TTC549 (cell line): ENCODE measurements around the gene CNTNAP2.

Source experiments
- FAIRE-seq: peaks from 2 replicates; lab custom pipeline; 2012; peaks lifted over from hg19 to GRCh38; lab: Jason Lieb, UNC

The CNTNAP2 gene

DNA sequence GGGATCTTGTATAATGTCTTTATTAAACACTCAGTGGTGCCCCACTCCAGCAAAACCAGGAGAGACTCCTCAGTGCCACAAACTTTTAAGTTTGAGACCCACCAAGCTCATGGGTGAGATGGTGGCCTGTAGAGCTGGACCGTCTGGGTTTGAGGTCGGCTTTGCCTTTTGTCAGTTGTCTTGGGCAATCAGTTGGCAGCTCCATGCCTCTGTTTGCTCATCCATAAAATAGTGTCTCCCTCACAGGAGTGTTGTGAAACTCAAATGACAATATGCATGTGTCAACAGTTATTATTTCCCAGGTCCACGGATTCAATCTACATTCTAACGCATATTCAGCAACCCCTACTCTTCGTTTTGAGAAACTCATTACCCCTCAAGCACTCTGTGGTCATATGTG, 2106.1 kb downstream of the CNTNAP2 start:
- no peak for FAIRE-seq

- no peak for FAIRE-seq
These were observed 2106.6 kb downstream of the CNTNAP2 start for GRCh38 chr7:148223160-148223559.

- FAIRE-seq: no peak
These were observed 2107.1 kb downstream of the CNTNAP2 start for GRCh38 chr7:148223738-148224137.

DNA sequence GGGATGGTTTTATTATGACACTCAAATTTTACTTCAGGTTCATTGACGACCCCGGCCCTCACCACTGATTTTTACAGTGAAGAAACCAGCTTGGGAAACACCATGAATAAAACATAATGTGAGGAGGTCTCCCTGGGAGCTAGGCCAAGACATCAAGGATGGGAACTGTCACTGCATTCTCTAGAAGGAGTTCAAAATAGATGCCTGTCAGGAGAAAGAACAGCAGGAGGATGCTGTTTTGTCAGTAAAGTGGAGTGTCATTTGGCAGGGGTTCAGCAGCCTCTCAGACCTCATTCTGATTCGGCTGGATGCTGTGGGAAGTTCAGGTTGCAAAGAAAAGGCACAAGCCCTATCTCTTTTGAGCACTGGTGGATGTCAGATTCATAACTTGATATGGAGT, 2113.7 kb downstream of the CNTNAP2 start:
- no peak for FAIRE-seq

- FAIRE-seq: no peak
These were observed 2114.3 kb downstream of the CNTNAP2 start for GRCh38 chr7:148230883-148231282.

- FAIRE-seq: no peak
These were observed 2116.2 kb downstream of the CNTNAP2 start for GRCh38 chr7:148232784-148233183.

GRCh38 chr7:148234715-148235114, 2118.1 kb downstream of the CNTNAP2 start:
- no peak for FAIRE-seq

DNA sequence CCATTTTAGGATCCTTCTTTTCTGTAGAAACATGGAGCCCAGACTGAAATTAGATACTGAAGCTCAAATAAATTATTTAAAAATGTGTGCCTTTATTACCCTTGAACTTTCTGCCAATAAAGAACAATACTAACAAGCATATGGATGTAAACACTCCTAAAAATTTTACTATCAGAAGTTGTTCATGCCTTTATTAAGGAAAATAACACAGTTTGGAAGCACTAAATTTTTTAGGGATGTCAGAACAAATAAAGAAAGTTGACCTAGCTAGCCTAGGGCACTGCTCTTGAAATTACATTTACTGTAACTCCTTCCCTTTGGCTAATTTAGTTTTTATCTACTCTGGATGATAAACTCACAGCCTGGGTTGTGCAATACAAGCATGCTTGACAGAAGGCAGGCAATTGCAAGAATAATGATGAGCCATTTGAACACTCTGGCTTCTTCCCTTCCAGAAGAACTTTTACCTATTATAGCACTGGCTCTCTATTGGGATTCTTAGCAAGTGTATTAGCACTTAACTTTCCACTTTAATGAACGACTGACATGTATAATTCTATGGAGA, 2122.2 kb downstream of the CNTNAP2 start:
- no peak for FAIRE-seq

DNA sequence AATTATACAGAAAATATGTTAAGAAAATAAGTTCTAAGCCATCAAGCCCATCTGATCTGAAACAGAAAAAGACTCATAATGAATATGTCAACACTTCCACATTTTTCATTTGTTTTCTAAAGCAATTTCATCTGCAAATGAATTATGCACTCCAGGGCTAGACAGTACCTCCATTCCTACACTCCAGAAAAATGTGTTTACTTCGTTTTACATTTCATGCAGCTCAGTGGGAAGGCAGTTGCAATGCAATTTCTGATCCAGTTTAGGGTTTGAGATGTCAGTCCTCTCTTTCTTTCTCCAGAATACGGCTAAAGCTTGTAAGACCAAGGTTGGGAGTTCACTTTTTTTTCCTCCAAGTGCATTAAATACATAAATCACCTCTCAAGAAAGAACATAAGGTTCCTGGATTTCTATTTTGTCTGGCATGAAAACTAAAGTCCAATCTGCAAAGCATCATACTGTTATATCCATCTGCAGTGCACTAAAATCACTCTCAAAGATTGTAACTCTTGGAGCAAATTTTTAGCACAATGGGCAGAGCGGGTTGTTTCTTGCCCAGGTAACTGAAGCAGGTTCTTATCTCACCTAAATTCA, 2125.2 kb downstream of the CNTNAP2 start:
- FAIRE-seq: no peak

DNA sequence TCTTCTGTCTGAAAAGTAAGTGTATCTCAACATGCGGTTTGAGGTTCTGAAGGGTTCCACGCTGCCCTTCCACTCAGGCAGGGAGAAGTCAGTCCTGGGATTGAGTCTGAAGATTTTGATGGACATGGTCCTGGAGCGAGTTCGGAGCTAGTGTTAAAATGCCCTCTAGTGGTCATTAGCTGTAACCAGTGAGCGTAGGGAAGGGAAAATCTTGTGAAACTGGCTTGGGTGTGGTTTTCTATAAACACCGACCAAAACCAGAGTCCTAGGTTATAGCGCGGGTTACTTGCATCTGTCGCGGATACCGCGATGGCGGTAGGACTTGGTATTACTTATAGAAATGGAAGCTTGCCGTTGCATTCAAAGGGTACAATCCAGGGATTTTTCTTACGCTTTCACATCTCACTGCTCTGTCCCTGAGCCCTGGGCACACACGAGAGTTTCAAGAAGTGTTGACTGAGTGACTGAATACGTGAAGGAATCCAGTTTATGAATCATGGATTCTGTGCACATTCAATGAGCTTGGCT, 2125.8 kb downstream of the CNTNAP2 start:
- no peak for FAIRE-seq

DNA sequence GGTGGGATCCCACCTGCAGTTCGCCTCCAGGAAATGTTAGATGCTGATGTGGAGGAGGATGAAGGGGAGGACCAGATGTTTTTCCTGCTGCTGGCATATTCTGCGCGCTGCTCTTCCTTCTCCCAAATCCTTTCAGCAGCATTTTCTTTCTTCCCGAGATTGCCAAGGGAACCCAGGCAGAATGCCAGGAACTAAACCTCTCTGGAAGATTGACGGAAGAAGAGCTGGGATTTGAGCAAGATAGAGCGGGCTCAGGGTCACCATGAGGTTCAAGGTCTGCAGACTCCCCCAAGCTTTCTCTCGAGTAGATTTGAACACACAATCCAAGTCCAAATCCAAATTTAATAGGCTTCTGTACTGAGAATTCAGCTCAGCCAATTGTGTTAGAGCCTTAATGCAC, 2128.8 kb downstream of the CNTNAP2 start:
- FAIRE-seq: no peak

- FAIRE-seq: no peak
These were observed 2137.0 kb downstream of the CNTNAP2 start for GRCh38 chr7:148253629-148254028.

- no peak for FAIRE-seq
These were observed 2138.7 kb downstream of the CNTNAP2 start for GRCh38 chr7:148255333-148255732.

- no peak for FAIRE-seq
These were observed 2139.8 kb downstream of the CNTNAP2 start for GRCh38 chr7:148256433-148256832.

GRCh38 chr7:148260599-148260998, 2144.0 kb downstream of the CNTNAP2 start:
- FAIRE-seq: no peak

DNA sequence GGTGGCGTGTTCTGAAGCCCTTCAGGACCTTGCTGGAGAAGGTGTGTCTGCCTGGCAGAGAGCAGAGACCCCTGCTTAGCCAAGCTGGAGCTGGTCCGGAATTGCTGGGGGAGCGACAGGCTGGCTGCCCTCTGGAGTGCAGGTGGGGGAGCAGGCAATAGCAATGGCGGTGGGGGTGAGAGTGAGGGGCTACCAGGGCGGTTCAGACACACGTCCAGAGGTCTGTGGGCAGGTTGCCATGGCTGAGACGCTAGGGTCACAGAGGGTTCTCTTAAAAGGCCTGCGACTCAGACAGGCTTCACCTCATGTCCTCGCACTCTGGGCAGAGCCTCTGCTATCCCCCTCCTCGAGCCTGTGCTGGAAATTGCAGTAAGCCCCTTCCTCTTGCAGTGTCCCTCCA, 2144.9 kb downstream of the CNTNAP2 start:
- FAIRE-seq: no peak

GRCh38 chr7:148261996-148262688, 2145.5 kb downstream of the CNTNAP2 start:
- FAIRE-seq: no peak

DNA sequence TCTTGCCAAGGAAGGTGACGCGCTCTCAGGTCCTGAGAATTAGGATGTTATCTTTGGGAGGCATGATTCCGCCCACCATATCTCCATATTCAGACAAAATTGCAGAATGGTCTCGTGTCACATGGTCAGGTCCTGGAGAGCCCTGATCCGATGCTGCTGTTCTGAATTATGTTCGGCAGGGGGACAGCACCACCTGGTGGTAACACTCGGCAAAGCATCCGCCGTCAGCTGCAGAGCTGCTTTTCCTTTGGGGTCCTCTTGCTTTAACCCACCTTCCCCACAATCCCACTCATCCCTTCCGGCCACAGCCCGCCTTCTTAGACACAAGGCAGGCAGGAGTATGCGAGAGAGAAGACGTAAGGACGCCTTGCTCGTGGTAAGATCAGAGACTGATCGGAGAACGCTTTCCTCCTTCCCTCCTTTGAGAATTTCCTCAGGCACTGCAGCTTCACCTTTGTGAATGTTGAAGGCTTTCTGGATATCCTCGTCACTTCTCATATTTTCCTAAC, 2146.2 kb downstream of the CNTNAP2 start:
- FAIRE-seq: no peak

DNA sequence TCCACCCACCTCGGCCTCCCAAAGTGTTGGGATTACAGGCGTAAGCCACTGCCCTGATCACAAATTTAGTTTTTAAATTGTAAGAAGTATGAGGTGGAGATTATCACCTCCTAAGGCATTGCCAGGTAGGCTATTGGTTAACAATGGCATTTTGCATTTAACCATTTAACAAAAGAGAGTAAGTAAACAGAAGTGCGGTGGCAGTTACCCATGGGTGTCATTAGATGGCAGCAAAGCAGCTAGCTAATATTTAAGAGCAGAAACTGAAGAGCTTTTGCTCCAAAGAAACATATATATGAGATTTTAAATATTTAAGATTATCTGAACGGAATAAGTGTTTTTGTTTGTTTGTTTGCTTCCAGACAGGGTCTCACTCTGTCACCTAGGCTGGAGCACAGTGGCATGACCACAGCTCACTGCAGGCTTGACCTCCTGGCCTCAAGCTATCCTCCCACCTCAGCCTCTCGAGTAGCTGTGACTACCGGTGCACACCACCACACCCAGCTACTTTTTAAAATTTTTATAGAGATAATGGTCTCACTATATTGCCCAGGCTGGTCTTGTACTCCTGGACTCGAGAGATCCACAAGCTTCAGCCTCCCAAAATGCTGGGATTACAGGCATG, 2148.4 kb downstream of the CNTNAP2 start:
- FAIRE-seq: peak; percentile 39

DNA sequence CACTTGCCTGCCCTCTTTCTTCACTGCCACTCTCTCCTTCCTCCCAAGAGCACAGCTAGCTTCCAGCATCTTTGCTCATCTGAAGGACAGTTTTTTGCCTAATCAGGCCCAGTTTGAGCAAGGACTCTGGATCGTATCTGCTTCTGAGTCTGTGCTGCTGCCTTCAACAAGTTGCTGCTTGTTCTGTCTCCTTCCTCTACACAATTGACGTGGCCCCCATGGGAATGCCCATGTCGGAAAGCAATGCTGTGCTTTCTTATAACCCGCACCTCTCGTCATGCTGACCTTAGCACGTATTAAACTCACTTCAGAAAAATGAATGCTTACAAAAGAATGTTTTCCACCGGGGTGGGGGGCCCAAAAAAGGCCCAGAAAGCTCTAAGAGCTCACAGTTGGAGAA, 2149.3 kb downstream of the CNTNAP2 start:
- no peak for FAIRE-seq

- no peak for FAIRE-seq
These were observed 2150.2 kb downstream of the CNTNAP2 start for GRCh38 chr7:148266795-148267194.

DNA sequence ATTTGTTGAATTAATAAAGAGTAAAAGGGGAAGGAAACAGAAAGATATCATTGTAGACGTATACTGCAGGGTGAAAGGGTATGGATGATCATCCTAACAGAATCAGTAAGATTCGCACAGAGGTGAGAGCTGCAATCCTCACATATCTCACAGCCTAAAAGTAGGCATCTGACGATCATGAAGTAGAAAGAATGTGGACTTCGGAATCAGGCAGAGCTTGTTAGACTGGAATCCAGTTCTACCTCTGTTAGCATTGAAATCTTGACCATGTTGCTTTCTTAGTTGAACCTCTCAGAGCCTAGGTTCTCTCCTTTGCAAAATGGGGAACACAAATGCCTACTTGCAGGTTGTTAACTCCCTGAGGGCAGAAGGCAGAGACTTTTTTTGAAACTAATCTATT, 2154.0 kb downstream of the CNTNAP2 start:
- FAIRE-seq: no peak

DNA sequence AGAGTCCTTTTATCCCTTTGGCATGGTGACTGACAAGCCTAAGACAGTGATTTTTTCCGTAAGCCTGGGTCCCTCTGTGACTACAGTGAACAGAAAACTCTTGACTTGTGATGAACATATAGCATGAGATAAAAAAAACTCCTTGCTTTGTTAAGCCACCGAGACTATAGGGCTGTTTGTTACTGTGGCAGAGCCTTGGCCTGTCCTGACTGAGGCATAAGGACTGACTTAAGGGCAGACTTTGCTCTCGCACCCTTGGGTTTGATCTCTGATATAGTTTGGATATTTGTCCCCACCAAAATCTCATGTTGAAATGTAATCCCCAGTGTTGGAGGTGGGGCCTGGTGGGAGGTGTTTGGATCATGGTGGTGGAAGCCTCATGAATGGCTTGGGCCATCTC, 2157.5 kb downstream of the CNTNAP2 start:
- FAIRE-seq: no peak
